ENCODE results near the gene MTNR1A. TPM values are rescaled to one million over a fixed set of nuclear protein-coding genes. Genes with fewer than 3 reads are reported as not detected.
A peak's percentile ranks its signal among the peaks of the same experiment; 100 is the strongest.

The MTNR1A gene
- total RNA-seq, 1 experiment from 2014 or later = 0.84 TPM

GRCh38 chr4:186591651-186592050 is 36.3 kb upstream of the MTNR1A start (continued):
- no peak for TF ChIP-seq ATF3 (IDR thresholded peaks at IDR 0.05)
- no peak for TF ChIP-seq ZFX (IDR thresholded peaks at IDR 0.05)
- no peak for TF ChIP-seq SP1 (IDR thresholded peaks at IDR 0.05; ENCODE audit: low read depth)
- no peak for TF ChIP-seq SRF (IDR thresholded peaks at IDR 0.05; ENCODE audit: low read depth)
- no peak for TF ChIP-seq CEBPB (IDR thresholded peaks at IDR 0.05; ENCODE audit: low read depth)
- no peak for TF ChIP-seq ZNF274 (IDR thresholded peaks at IDR 0.05; ENCODE audit: low read depth, low read length)

GRCh38 chr4:186588503-186588902 is 33.1 kb upstream of the MTNR1A start:
- H3K27me3 ChIP-seq (ENCODE audit: insufficient read depth, low read length) = no peaks in the 10 kb centered on the region
- H3K9ac ChIP-seq (ENCODE audit: low read length) = no peak overlapping the region
- no peak for TF ChIP-seq ELF1 (IDR thresholded peaks at IDR 0.05; ENCODE audit: borderline replicate concordance, low read depth)
- TF ChIP-seq SIN3A (IDR thresholded peaks at IDR 0.05; ENCODE audit: low read depth) = no peak
- TF ChIP-seq EZH2phosphoT487 (IDR thresholded peaks at IDR 0.05; ENCODE audit: borderline replicate concordance) = no peak
- TF ChIP-seq SP1 (IDR thresholded peaks at IDR 0.05; ENCODE audit: low read depth) = no peak
- TF ChIP-seq POLR2A (IDR thresholded peaks at IDR 0.05; ENCODE audit: borderline replicate concordance, extremely low read depth, insufficient read depth, insufficient read length) = no peak
- TF ChIP-seq EZH2 (IDR thresholded peaks at IDR 0.05) = no peak
- TF ChIP-seq JUND (IDR thresholded peaks at IDR 0.05) = no peak
- no peak for TF ChIP-seq ZFX (IDR thresholded peaks at IDR 0.05)
- TF ChIP-seq EGR1 (IDR thresholded peaks at IDR 0.05; ENCODE audit: low read depth) = no peak
- TF ChIP-seq SRF (IDR thresholded peaks at IDR 0.05; ENCODE audit: low read depth) = no peak
- intact Hi-C loops (cut with micrococcal nuclease) = no loop called here
- H4K20me1 ChIP-seq (ENCODE audit: insufficient read depth) = peaks cover 66% of the 10 kb centered on the region
- DNase-seq (ENCODE audit: low read depth, low spot score) (no peak), ATAC-seq (no peak)
- no peak overlapping the region for H3K4me2 ChIP-seq (ENCODE audit: low read length)
- ChIA-PET CTCF (interaction anchor here (1.2 kb wide), 1 partner anchor 291 kb away, joined by 3 read pairs; no protein-coding TSS in a partner anchor), POLR2A (no interaction called here), RAD21 (ENCODE audit: low non-redundant PET in 1 of 2, low total read pairs in 2 of 2, uncharacterized antibody in 2 of 2, unreplicated experiment in 2 of 2) (no interaction called here)
- H3K27ac ChIP-seq (ENCODE audit: low read depth, low read length) = no peak overlapping the region
- no peaks in the 10 kb centered on the region for H3K4me1 ChIP-seq (ENCODE audit: control insufficient read depth in 1 of 2, insufficient read depth in 2 of 2, low read length in 2 of 2)
- no peaks in the 10 kb centered on the region for H3K9me2 ChIP-seq (ENCODE audit: insufficient read depth)
- H3K36me3 ChIP-seq (ENCODE audit: control insufficient read depth in 1 of 2, insufficient read depth in 2 of 2, low read length in 2 of 2) = peaks cover 78 to 94% of the 10 kb centered on the region in 2 experiments
- H3K9me3 ChIP-seq (ENCODE audit: control insufficient read depth in 1 of 2, insufficient read depth in 1 of 2, low read depth in 1 of 2, low read length in 2 of 2) = no peaks in the 10 kb centered on the region
- peaks cover 99% of the 10 kb centered on the region for H3K79me2 ChIP-seq (ENCODE audit: insufficient read depth, low read length)
- no peak overlapping the region for H2AFZ ChIP-seq (ENCODE audit: low read depth, low read length, poor library complexity, severe bottlenecking)
- no peak overlapping the region for H3K4me3 ChIP-seq (replicated peaks in 1 of 2; ENCODE audit: low read depth in 1 of 2, low read length in 2 of 2)
- TSS peak; percentile 25 for BruUV-seq (replicated peaks)

Measured in HCT116 (cell line).